ENCODE measurements around the gene R3HDM1. TPM values are rescaled to one million over a fixed set of nuclear protein-coding genes. Genes with fewer than 3 reads are reported as not detected.

R3HDM1 gene
- total RNA-seq, 2 donors from 2014 or later: 14.5 to 60.3 TPM

GRCh38 chr2:135581282-135581681 is 50.0 kb downstream of the R3HDM1 start:
- Histone ChIP-seq H3K27ac (no peak overlapping the region), H3K4me3 (no peak overlapping the region), H3K36me3 (replicated peaks in 1 of 2; ENCODE audit: insufficient read depth in 1 of 2, low read depth in 2 of 2) (no peaks in the 10 kb centered on the region), H3K4me1 (no peaks in the 10 kb centered on the region), H3K27me3 (no peaks in the 10 kb centered on the region), H3K9me3 (no peaks in the 10 kb centered on the region)
- DNase-seq (no peak), ATAC-seq (no peak)
- no peak for TF ChIP-seq POLR2A (IDR thresholded peaks at IDR 0.05)
- TF ChIP-seq, protein P1, sequence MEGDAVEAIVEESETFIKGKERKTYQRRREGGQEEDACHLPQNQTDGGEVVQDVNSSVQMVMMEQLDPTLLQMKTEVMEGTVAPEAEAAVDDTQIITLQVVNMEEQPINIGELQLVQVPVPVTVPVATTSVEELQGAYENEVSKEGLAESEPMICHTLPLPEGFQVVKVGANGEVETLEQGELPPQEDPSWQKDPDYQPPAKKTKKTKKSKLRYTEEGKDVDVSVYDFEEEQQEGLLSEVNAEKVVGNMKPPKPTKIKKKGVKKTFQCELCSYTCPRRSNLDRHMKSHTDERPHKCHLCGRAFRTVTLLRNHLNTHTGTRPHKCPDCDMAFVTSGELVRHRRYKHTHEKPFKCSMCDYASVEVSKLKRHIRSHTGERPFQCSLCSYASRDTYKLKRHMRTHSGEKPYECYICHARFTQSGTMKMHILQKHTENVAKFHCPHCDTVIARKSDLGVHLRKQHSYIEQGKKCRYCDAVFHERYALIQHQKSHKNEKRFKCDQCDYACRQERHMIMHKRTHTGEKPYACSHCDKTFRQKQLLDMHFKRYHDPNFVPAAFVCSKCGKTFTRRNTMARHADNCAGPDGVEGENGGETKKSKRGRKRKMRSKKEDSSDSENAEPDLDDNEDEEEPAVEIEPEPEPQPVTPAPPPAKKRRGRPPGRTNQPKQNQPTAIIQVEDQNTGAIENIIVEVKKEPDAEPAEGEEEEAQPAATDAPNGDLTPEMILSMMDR (IDR thresholded peaks at IDR 0.05): no peak
- intact Hi-C loops (cut with DNase I): no loop called here
- WGBS, 2 donors: 93 to 97% methylated on average over 3 of the region's 3 CpGs

GRCh38 chr2:135582383-135582782 is 51.1 kb downstream of the R3HDM1 start:
- no peak overlapping the region for H3K27ac ChIP-seq
- ATAC-seq (no peak), DNase-seq (no peak)
- WGBS, 2 donors: 56 to 59% methylated on average over 2 of the region's 2 CpGs
- no peak overlapping the region for H3K4me3 ChIP-seq
- no peaks in the 10 kb centered on the region for H3K36me3 ChIP-seq (replicated peaks in 1 of 2; ENCODE audit: insufficient read depth in 1 of 2, low read depth in 2 of 2)
- H3K9me3 ChIP-seq: no peaks in the 10 kb centered on the region
- intact Hi-C loops (cut with DNase I): no loop called here
- TF ChIP-seq POLR2A (IDR thresholded peaks at IDR 0.05): no peak
- TF ChIP-seq, protein P1 (IDR thresholded peaks at IDR 0.05): no peak
- no peaks in the 10 kb centered on the region for H3K4me1 ChIP-seq
- no peaks in the 10 kb centered on the region for H3K27me3 ChIP-seq

DNA sequence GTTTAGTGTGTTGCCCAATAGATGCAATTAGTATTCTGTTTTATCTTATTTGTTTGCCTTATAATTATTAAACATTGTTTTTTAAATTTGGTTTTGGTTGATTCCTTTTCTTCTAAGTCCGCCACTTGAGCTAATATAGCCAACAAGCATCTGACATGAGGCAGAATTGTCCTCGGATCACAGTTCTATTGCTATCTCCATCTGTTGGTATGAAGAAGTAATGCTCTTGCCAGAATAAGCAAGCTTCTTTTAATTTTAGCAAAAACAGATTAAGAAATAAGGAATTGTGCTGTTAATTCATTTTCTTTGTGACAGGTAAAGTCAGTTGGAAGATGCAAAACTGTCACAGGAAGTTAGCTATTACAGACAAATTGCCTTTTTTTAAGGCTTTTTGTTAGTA is 54.3 kb downstream of the R3HDM1 start:
- no peak overlapping the region for H3K4me3 ChIP-seq
- no peaks in the 10 kb centered on the region for H3K4me1 ChIP-seq
- ATAC-seq: no peak
- intact Hi-C loops (cut with DNase I): no loop called here
- H3K9me3 ChIP-seq: no peaks in the 10 kb centered on the region
- no peaks in the 10 kb centered on the region for H3K36me3 ChIP-seq (replicated peaks in 1 of 2; ENCODE audit: insufficient read depth in 1 of 2, low read depth in 2 of 2)
- no peak overlapping the region for H3K27ac ChIP-seq
- 68 to 77% methylated on average over 2 of the region's 2 CpGs for WGBS, 2 donors
- H3K27me3 ChIP-seq: no peaks in the 10 kb centered on the region
- TF ChIP-seq POLR2A (IDR thresholded peaks at IDR 0.05): no peak
- TF ChIP-seq, protein P1 (IDR thresholded peaks at IDR 0.05): no peak
- no peak for DNase-seq

- TF ChIP-seq, protein P1 (IDR thresholded peaks at IDR 0.05): no peak
- no peak for TF ChIP-seq POLR2A (IDR thresholded peaks at IDR 0.05)
- H3K4me1 ChIP-seq: no peaks in the 10 kb centered on the region
- H3K27ac ChIP-seq: no peak overlapping the region
- no peak overlapping the region for H3K4me3 ChIP-seq
- ATAC-seq: no peak
- intact Hi-C loops (cut with DNase I): no loop called here
- H3K27me3 ChIP-seq: no peaks in the 10 kb centered on the region
- 38 to 84% methylated on average over 1 of the region's 1 CpG for WGBS, 2 donors
- no peaks in the 10 kb centered on the region for H3K36me3 ChIP-seq (replicated peaks in 1 of 2; ENCODE audit: insufficient read depth in 1 of 2, low read depth in 2 of 2)
- DNase-seq: no peak
- H3K9me3 ChIP-seq: no peaks in the 10 kb centered on the region
These were observed 54.9 kb downstream of the R3HDM1 start for GRCh38 chr2:135586148-135586547.

- intact Hi-C loops (cut with DNase I): no loop called here
- 91 to 94% methylated on average over 1 of the region's 1 CpG for WGBS, 2 donors
- no peaks in the 10 kb centered on the region for H3K9me3 ChIP-seq
- H3K27me3 ChIP-seq: no peaks in the 10 kb centered on the region
- no peak for DNase-seq
- no peaks in the 10 kb centered on the region for H3K36me3 ChIP-seq (replicated peaks in 1 of 2; ENCODE audit: insufficient read depth in 1 of 2, low read depth in 2 of 2)
- H3K27ac ChIP-seq: no peak overlapping the region
- TF ChIP-seq POLR2A (IDR thresholded peaks at IDR 0.05): no peak
- TF ChIP-seq, protein P1 (IDR thresholded peaks at IDR 0.05): no peak
- no peaks in the 10 kb centered on the region for H3K4me1 ChIP-seq
- no peak for ATAC-seq
- no peak overlapping the region for H3K4me3 ChIP-seq
These were observed 56.7 kb downstream of the R3HDM1 start for GRCh38 chr2:135587958-135588357.

Measured in body of pancreas (tissue), 4 donors.